ENCODE measurements around the gene ADAM10. TPM values are rescaled to one million over a fixed set of nuclear protein-coding genes. Genes with fewer than 3 reads are reported as not detected.

ADAM10 gene
- total RNA-seq, 1 experiment from 2014 or later = 334 TPM

DNA sequence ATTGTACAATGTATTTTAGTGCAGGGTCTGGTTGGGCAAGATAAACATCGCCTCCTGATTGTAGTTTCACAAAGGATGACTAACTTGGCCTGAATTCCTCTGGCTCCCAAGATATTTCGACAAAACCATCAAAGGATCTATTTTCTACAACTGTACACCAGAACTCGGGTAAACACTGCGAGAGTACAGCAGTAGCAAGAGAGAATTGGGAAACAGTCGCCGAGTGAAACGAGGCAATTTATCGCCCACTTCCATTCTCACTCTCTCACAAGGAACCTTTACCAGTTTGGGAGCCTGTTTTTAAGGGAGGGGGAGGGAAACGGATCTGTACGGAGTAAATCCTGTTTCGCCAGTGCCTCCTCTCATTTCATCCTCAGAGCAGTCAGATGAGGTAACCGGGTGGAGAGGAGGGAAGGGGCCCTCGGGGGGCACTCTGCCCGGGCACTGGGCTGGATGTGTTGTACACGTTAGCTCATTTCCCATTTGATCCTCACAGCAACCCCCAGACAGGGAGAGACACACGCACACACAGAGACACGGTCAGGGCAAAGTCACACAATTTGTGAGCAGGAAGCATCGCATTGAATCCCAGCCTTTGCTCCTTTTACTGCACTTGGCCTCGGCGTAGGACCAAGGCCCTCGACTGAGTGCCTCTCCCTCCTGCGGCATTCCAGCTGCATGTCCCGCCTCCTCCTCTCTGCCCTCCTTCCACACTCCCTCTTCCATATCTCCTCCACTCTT, 197.6 kb downstream of the ADAM10 start:
- DNase-seq = peak; percentile 47 to 61
- Histone ChIP-seq H3K27ac (peak overlapping the region; percentile 66), H3K4me1 (peaks cover 46% of the 10 kb centered on the region), H3K9me3 (replicated peaks) (no peaks in the 10 kb centered on the region), H3K36me3 (no peaks in the 10 kb centered on the region), H3K27me3 (no peaks in the 10 kb centered on the region), H3K4me3 (peak overlapping the region; percentile 35)

DNA sequence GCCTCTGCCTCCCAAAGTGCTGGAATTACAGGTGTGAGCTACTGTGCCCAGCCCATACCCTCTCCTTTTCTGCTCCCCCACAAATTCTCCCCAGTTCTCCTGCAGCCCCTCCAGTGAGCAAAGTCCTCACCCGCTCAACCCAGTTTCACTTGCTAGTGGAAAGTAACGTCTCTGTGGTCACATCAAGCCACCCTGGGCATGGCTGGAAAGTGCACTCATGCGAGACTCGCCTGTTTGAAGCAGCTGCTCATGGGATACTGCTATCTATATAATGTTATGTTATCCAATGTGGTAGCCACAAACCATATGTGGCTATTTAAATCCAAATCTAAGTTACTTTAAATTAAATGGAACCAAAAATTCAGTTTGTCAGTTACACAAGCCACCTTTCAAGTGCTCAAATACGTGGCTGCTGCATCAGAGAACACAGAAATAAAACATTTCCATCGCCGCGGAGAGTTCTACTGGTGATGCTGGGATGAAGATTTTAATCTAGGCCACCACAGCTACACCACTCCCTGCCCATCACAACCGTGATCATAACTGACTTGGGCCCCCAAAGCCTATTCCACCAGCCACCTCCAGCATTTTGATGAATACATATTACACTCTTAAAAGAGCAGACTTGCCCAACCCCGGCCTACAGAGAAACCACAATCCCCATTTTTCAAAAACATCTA, 198.3 kb downstream of the ADAM10 start:
- Histone ChIP-seq H3K27me3 (no peaks in the 10 kb centered on the region), H3K9me3 (replicated peaks) (no peaks in the 10 kb centered on the region), H3K36me3 (no peaks in the 10 kb centered on the region), H3K4me1 (peaks cover 52% of the 10 kb centered on the region), H3K4me3 (peak overlapping the region; percentile 35), H3K27ac (peak overlapping the region; percentile 66)
- no peak for DNase-seq

DNA sequence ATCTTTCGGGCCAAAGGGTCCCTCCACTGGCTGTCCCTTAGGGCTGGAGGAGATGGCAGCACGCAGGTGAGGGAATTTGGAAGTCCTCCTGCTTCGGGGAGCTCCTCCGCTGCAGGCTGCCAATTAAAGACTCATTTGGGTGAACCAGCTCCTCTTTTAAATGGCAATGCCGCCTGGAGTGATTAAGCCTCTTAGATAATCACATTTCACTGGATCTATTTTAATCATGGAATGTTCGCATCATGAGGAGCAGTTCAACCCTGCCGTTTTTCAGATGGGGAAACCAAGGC, 199.8 kb downstream of the ADAM10 start:
- DNase-seq = no peak
- no peaks in the 10 kb centered on the region for H3K27me3 ChIP-seq
- no peaks in the 10 kb centered on the region for H3K36me3 ChIP-seq
- no peaks in the 10 kb centered on the region for H3K9me3 ChIP-seq (replicated peaks)
- H3K4me1 ChIP-seq = peaks cover 52% of the 10 kb centered on the region
- no peak overlapping the region for H3K4me3 ChIP-seq
- peak overlapping the region; percentile 19 for H3K27ac ChIP-seq

GRCh38 chr15:58549013-58549784, 200.3 kb downstream of the ADAM10 start:
- peak; percentile 80 to 93 for DNase-seq
- no peaks in the 10 kb centered on the region for H3K27me3 ChIP-seq
- peaks cover 52% of the 10 kb centered on the region for H3K4me1 ChIP-seq
- peak overlapping the region; percentile 19 for H3K27ac ChIP-seq
- H3K9me3 ChIP-seq (replicated peaks) = no peaks in the 10 kb centered on the region
- H3K4me3 ChIP-seq = no peak overlapping the region
- H3K36me3 ChIP-seq = no peaks in the 10 kb centered on the region

DNA sequence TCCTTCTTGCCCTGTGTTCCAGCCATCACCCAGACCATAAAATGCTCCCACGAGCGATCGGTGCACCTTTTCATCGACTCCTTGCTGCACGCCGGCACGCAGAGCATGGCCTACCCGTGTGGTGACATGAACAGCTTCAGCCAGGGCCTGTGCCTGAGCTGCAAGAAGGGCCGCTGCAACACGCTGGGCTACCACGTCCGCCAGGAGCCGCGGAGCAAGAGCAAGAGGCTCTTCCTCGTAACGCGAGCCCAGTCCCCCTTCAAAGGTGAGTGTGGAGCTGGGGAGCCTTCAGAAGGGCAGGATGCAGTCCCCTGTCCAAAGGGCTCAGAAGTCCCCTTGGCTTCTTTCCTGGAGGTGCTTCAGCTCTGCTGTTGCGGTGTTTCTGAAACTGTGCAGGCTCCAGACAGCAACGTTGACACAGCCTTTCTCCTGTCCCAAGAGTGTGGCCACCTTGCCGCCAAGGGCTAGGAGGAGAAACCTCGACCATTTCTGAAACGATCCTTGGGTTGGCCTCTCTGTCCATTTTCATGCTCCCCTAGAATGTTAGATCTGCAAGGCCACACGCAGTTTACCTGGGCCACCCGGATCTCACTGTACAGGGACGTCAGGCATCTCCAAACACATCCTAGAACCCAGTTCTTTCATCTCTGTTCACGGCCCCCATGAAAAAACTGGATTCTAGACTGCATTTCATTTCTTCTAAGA, 201.0 kb downstream of the ADAM10 start:
- peaks cover 52% of the 10 kb centered on the region for H3K4me1 ChIP-seq

DNA sequence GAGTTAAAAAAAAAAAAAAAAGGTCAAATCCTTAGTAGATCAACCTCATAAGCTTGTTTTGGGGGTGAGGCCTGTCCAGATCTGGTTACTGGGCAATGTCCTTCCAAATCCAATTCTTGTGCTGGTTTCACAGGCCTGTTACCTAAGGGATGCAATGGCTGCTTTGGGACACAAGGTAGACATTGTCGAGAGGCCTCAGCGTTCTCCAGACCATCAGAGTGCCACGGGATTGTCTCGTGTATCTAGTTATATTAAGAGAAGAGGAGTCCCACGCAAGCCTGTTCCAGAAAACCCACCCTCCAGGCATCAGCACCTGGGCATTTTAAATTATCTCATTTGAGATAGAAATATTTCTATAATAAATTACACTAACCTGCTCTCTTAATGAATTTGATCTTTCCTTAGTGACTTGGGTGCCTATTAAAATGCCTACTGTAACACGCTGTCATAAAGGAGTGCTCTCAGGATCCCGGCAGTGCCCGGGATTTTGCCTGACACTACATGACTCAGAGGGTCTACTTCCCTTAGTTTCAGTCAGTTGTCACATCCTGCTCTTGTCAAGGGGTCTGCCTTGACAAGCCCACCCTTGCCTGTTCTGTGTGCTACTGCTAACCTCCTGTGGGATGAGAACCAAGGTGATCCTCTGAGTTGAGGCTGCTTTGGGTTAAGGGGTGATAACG, 201.7 kb downstream of the ADAM10 start:
- Histone ChIP-seq H3K27me3 (no peaks in the 10 kb centered on the region), H3K4me3 (no peak overlapping the region), H3K36me3 (no peaks in the 10 kb centered on the region), H3K4me1 (peaks cover 52% of the 10 kb centered on the region), H3K9me3 (replicated peaks) (no peaks in the 10 kb centered on the region), H3K27ac (peak overlapping the region; percentile 47)
- DNase-seq = no peak

More for the DNA sequence above, 201.0 kb downstream of the ADAM10 start:
- Histone ChIP-seq H3K27ac (peak overlapping the region; percentile 47), H3K27me3 (no peaks in the 10 kb centered on the region), H3K9me3 (replicated peaks) (no peaks in the 10 kb centered on the region), H3K4me3 (no peak overlapping the region), H3K36me3 (no peaks in the 10 kb centered on the region)
- no peak for DNase-seq

DNA sequence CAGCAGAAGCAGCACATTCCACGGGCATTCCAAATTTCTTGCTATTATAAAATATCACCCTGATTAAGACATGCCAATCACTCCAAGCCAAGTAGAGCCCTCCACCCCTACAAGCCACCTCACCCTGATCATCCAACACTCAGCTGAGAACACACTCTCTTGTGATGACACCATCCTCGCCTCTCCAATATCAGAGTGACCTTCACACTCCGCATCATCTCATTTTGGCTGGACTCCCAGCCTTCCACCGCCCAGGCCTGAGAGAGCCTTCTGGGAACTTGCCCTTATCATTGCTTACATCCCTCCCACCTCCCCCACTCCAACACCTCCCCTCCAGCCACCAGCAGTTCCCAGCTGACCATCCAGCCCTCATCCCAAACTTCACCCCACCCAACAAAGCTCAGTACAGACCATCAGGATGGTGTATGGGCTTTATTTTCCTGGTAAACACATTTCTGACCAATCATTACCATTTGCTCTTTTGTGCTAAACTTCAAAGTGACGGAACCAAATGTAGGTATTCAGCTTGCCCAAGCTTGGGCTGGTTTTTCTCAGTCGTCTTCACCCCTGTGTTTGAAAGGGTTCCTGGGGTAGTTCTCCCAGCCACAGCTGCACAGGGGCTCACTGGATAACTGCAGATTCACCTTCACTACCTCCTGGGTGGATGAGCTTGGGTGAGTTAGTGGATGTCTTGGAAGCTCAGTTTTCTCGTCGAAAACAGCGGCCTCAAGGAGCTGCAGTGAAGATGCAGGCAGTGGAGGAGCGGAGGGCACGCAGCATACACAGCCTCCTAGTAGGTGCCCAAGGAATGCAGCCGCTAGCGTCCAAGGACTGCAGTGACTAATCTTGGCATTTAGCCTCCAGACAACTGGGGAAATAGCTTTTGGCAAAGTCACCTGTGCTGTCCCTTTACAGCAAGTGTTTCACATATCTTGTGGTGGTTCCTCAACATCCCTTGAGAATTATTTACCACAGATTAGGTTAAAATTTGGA, 202.6 kb downstream of the ADAM10 start:
- Histone ChIP-seq H3K9me3 (replicated peaks) (no peaks in the 10 kb centered on the region), H3K4me3 (no peak overlapping the region), H3K27me3 (no peaks in the 10 kb centered on the region), H3K36me3 (no peaks in the 10 kb centered on the region), H3K4me1 (peaks cover 51% of the 10 kb centered on the region), H3K27ac (peak overlapping the region; percentile 66)
- DNase-seq = peak; percentile 66 to 70

GRCh38 chr15:58546066-58546591, 203.4 kb downstream of the ADAM10 start:
- Histone ChIP-seq H3K4me1 (peaks cover 43% of the 10 kb centered on the region), H3K9me3 (replicated peaks) (no peaks in the 10 kb centered on the region), H3K27me3 (no peaks in the 10 kb centered on the region), H3K4me3 (no peak overlapping the region), H3K27ac (no peak overlapping the region), H3K36me3 (no peaks in the 10 kb centered on the region)
- DNase-seq = no peak

DNA sequence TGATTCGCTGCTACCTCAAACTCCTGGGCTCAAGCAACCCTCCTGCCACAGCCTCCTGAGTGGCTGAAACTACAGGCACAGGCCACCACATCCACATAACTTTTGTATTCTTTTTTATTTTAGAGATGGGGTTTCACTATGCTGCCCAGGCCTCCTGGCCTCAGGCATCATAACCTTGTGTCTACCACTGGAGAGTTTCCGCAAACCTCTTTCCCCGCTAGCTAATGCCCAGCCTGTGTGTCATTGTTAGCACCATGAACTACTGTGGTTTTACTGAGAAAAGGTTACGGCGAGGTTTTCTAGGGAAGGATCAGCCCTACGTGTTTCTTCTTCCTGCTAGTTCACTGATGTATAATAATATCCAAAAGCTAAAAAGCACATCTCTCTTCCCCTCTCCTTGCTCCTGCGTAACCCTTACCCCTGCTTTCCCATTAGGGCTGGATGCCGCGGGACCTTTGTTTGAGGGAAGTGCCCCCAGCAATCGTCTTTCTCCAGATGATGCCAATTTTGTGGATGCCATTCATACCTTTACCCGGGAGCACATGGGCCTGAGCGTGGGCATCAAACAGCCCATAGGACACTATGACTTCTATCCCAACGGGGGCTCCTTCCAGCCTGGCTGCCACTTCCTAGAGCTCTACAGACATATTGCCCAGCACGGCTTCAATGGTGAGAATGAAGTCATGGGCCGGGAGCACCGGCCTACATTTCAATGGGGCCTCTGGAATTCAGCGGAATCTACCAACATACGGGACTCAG, 204.0 kb downstream of the ADAM10 start:
- H3K4me1 ChIP-seq = peaks cover 41% of the 10 kb centered on the region
- DNase-seq = no peak
- no peaks in the 10 kb centered on the region for H3K27me3 ChIP-seq
- no peak overlapping the region for H3K4me3 ChIP-seq
- H3K9me3 ChIP-seq (replicated peaks) = no peaks in the 10 kb centered on the region
- H3K36me3 ChIP-seq = no peaks in the 10 kb centered on the region
- no peak overlapping the region for H3K27ac ChIP-seq

DNA sequence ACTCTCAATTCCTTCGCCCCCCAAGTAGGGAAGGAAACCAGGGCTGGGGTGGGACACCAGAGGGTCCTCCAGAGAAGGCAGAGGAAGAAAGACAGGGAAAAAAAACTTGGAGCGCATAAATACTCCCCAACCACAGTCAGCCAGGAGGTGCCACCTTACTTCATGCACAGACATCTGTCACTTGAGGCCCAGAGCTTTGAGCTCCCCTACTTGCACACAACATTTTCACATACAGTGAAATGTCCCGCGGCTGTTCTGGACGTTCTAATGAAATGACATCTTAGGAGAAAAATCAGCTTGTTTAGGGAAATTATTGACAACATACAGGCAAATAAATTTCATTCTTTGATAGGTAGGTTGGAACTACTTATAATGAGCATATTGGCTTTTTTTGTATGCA, 204.8 kb downstream of the ADAM10 start:
- H3K4me3 ChIP-seq = no peak overlapping the region
- H3K4me1 ChIP-seq = peaks cover 33% of the 10 kb centered on the region
- no peaks in the 10 kb centered on the region for H3K36me3 ChIP-seq
- no peak overlapping the region for H3K27ac ChIP-seq
- no peaks in the 10 kb centered on the region for H3K9me3 ChIP-seq (replicated peaks)
- no peak for DNase-seq
- H3K27me3 ChIP-seq = no peaks in the 10 kb centered on the region

- Histone ChIP-seq H3K27ac (no peak overlapping the region), H3K9me3 (replicated peaks) (no peaks in the 10 kb centered on the region), H3K4me1 (peaks cover 26% of the 10 kb centered on the region), H3K4me3 (no peak overlapping the region), H3K36me3 (no peaks in the 10 kb centered on the region), H3K27me3 (no peaks in the 10 kb centered on the region)
- no peak for DNase-seq
Observed at GRCh38 chr15:58543664-58544335, 205.7 kb downstream of the ADAM10 start.

GRCh38 chr15:58541410-58542087, 208.0 kb downstream of the ADAM10 start:
- H3K4me1 ChIP-seq = peaks cover 7% of the 10 kb centered on the region; the same call in 1 of the 2 replicates
- H3K36me3 ChIP-seq = no peaks in the 10 kb centered on the region
- H3K4me3 ChIP-seq = no peak overlapping the region
- H3K27ac ChIP-seq = no peak overlapping the region
- no peaks in the 10 kb centered on the region for H3K27me3 ChIP-seq
- no peak for DNase-seq
- no peaks in the 10 kb centered on the region for H3K9me3 ChIP-seq (replicated peaks)
